GM12878 (cell line): ENCODE data around the gene SEPTIN11. TPM values are rescaled to one million over a fixed set of nuclear protein-coding genes. Genes with fewer than 3 reads are reported as not detected.

Source experiments
- ATAC-seq: fragments of 200-7000 bp; cut with Tn5 transposase; 3 replicates; pipeline ENCODE4 v1.9.1; 2020; ENCODE audit warnings: mild to moderate bottlenecking, moderate library complexity
- BruUV-seq: library from RNA; stranded (reverse); fragments of 400-500 nt; replicated peaks from 2 replicates; lab custom pipeline; 2021; lab: Mats Ljungman, UMichigan
- CTCF ChIA-PET: fragments of 300-600 bp; sonication (Branson Sonifier 250); formaldehyde crosslinking; extraction: SDS; loops from one replicate; lab custom pipeline; 2021; ENCODE audit warnings: inconsistent platforms; lab: Yijun Ruan, JAX
- POLR2A ChIA-PET: fragments of 350-600 bp; formaldehyde crosslinking; extraction: SDS; loops from one replicate; lab custom pipeline; 2021; ENCODE audit warnings: inconsistent platforms; lab: Charles Lee
- RAD21 ChIA-PET: fragments of 300-600 bp; sonication (Branson Sonifier 250); formaldehyde crosslinking; loops from one replicate; lab custom pipeline; 2023; ENCODE audit warnings: antibody characterized with exemption; ENCODE audit not compliant: unreplicated experiment; lab: Charles Lee
- SMC1A ChIA-PET: fragments of 300-600 bp; sonication (Branson Sonifier 250); formaldehyde crosslinking; loops from one replicate; lab custom pipeline; 2023; ENCODE audit not compliant: unreplicated experiment, uncharacterized antibody; lab: Charles Lee
- DNase-seq: peaks from one replicate; pipeline ENCODE4 v3.0.0-alpha.2; 2011; ENCODE audit warnings: low read depth, low spot score
- FAIRE-seq: peaks from 3 replicates; lab custom pipeline; 2011; peaks lifted over from hg19 to GRCh38; lab: Jason Lieb, UNC
- H2AFZ ChIP-seq: 2 replicates; pipeline ENCODE4 v1.6.0; 2011; ENCODE audit warnings: low read depth, low read length, control low read depth; ENCODE audit not compliant: control insufficient read depth
- H3K27ac ChIP-seq: 2 replicates; pipeline ENCODE4 v1.5.1; 2011; ENCODE audit warnings: control low read depth; ENCODE audit not compliant: control insufficient read depth, insufficient read depth
- H3K27me3 ChIP-seq, 2 experiments: replicated peaks in 1 of 2; 2 replicates each; pipeline versions ENCODE4 v1.6.0 to v1.6.1; 2011; ENCODE audit warnings: low read length in 1 of 2; ENCODE audit not compliant: control insufficient read depth in 2 of 2, insufficient read depth in 2 of 2
- H3K36me3 ChIP-seq, 2 experiments: 2 replicates each; pipeline ENCODE4 v1.5.1; 2011; ENCODE audit warnings: low read length in 1 of 2; ENCODE audit not compliant: control insufficient read depth in 2 of 2, insufficient read depth in 2 of 2
- H3K4me1 ChIP-seq: 2 replicates; pipeline ENCODE4 v1.6.1; 2011; ENCODE audit warnings: mild to moderate bottlenecking, low read length, moderate library complexity, mixed read lengths; ENCODE audit not compliant: control insufficient read depth, insufficient read depth
- H3K4me2 ChIP-seq: 2 replicates; pipeline ENCODE4 v1.6.0; 2011; ENCODE audit warnings: control low read depth; ENCODE audit not compliant: control insufficient read depth, insufficient read depth
- H3K4me3 ChIP-seq: fragments of 200-600 bp; sonication (generic); 2 replicates; pipeline ENCODE4 v1.5.1; 2016
- H3K79me2 ChIP-seq: 2 replicates; pipeline ENCODE4 v1.6.0; 2011; ENCODE audit warnings: low read length; ENCODE audit not compliant: control insufficient read depth, insufficient read depth
- H3K9ac ChIP-seq: 2 replicates; pipeline ENCODE4 v1.8.0; 2011; ENCODE audit warnings: low read length, control low read depth, mixed read lengths; ENCODE audit not compliant: control insufficient read depth, insufficient read depth
- H3K9me3 ChIP-seq: replicated peaks from 3 replicates; pipeline ENCODE4 v1.5.1; 2011; ENCODE audit warnings: mild to moderate bottlenecking, low read length; ENCODE audit not compliant: control insufficient read depth, insufficient read depth
- H4K20me1 ChIP-seq: 2 replicates; pipeline ENCODE4 v1.6.0; 2011; ENCODE audit not compliant: control insufficient read depth, insufficient read depth
- ATF3 ChIP-seq: IDR thresholded peaks from 2 replicates; pipeline ENCODE4 v1.6.1; 2011; ENCODE audit warnings: low read depth, mild to moderate bottlenecking, low read length, moderate library complexity, borderline replicate concordance; ENCODE audit errors: extremely low read depth
- BCL11A ChIP-seq: IDR thresholded peaks from 2 replicates; pipeline ENCODE4 v1.6.1; 2011; ENCODE audit warnings: low read depth, low read length
- BHLHE40 ChIP-seq, 2 experiments: fragments of 450-650 bp in 1 of 2; IDR thresholded peaks; 2 replicates each; pipeline ENCODE4 v1.6.1; 2011 to 2017; ENCODE audit warnings: low read depth in 2 of 2, borderline replicate concordance in 1 of 2, improper control_type of control experiment in 1 of 2, low read length in 1 of 2, mild to moderate bottlenecking in 1 of 2
- BMI1 ChIP-seq: fragments of 450-650 bp; IDR thresholded peaks from 2 replicates; pipeline ENCODE4 v1.6.1; 2016; ENCODE audit warnings: mild to moderate bottlenecking, moderate library complexity, borderline replicate concordance
- CREB1 ChIP-seq: IDR thresholded peaks from 2 replicates; pipeline ENCODE4 v1.6.1; 2012; ENCODE audit warnings: low read depth, mild to moderate bottlenecking, inconsistent platforms
- E2F4 ChIP-seq: IDR thresholded peaks from 2 replicates; pipeline ENCODE4 v1.6.1; 2012; ENCODE audit warnings: low read depth, low read length, improper control_type of control experiment
- E2F8 ChIP-seq: fragments of 450-650 bp; IDR thresholded peaks from 2 replicates; pipeline ENCODE4 v1.6.1; 2018; ENCODE audit warnings: mild to moderate bottlenecking, low read depth, moderate library complexity; ENCODE audit not compliant: partially characterized antibody
- HCFC1 ChIP-seq: fragments of 150-350 bp; IDR thresholded peaks from 2 replicates; pipeline ENCODE4 v1.6.1; 2014; ENCODE audit warnings: low read length
- HDGF ChIP-seq: fragments of 450-650 bp; IDR thresholded peaks from 2 replicates; pipeline ENCODE4 v1.6.1; 2016; ENCODE audit warnings: antibody characterized with exemption
- IKZF2 ChIP-seq, 2 experiments: fragments of 450-650 bp; IDR thresholded peaks; 2 replicates each; pipeline ENCODE4 v1.6.1; 2017; ENCODE audit warnings: mild to moderate bottlenecking in 2 of 2, moderate library complexity in 2 of 2
- IRF5 ChIP-seq: fragments of 450-650 bp; IDR thresholded peaks from 2 replicates; pipeline ENCODE4 v1.6.1; 2017; ENCODE audit warnings: borderline replicate concordance
- MYB ChIP-seq: fragments of 150-350 bp; IDR thresholded peaks from 2 replicates; pipeline ENCODE4 v1.6.1; 2014; ENCODE audit warnings: mild to moderate bottlenecking, low read depth, low read length, borderline replicate concordance
- NRF1 ChIP-seq: conservative IDR thresholded peaks from 2 replicates; pipeline ENCODE4 v1.6.1; 2011; ENCODE audit warnings: mild to moderate bottlenecking, low read depth, low read length, improper control_type of control experiment
- RAD21 ChIP-seq: IDR thresholded peaks from 2 replicates; pipeline ENCODE4 v1.6.1; 2011; ENCODE audit warnings: mild to moderate bottlenecking, low read depth, low read length, moderate library complexity; ENCODE audit not compliant: insufficient read depth
- RUNX3 ChIP-seq: IDR thresholded peaks from 2 replicates; pipeline ENCODE4 v1.6.1; 2012; ENCODE audit warnings: low read length, inconsistent platforms
- TAF1 ChIP-seq: IDR thresholded peaks from 2 replicates; pipeline ENCODE4 v1.6.1; 2011; ENCODE audit warnings: mild to moderate bottlenecking, low read depth, low read length, borderline replicate concordance
- YBX1 ChIP-seq: fragments of 450-650 bp; IDR thresholded peaks from 2 replicates; pipeline ENCODE4 v1.6.1; 2016; ENCODE audit warnings: antibody characterized with exemption
- ZZZ3 ChIP-seq: IDR thresholded peaks from 2 replicates; pipeline ENCODE4 v1.6.1; 2011; ENCODE audit warnings: low read depth; ENCODE audit not compliant: control insufficient read depth, insufficient read length
- WGBS: methylation state at CpG from one replicate; pipeline ENCODE4 v1.1.6; 2016; ENCODE audit warnings: low lambda C conversion rate; ENCODE audit not compliant: insufficient replicate concordance, insufficient coverage; ENCODE audit errors: missing lambda C conversion rate; 5-methylcytosine and 5-hydroxymethylcytosine counted together
- in situ Hi-C: fragments of 300-500 bp; cut with MboI; formaldehyde crosslinking; loops from 9 replicates; pipeline ENCODE4 v1.14.3; 2018; ENCODE audit warnings: mixed read lengths
- intact Hi-C: fragments of 100-400 bp; cut with micrococcal nuclease; formaldehyde crosslinking; loops from one replicate; pipeline ENCODE4 v1.14.2; 2022; ENCODE audit not compliant: unreplicated experiment
- polyA plus RNA-seq, 11 experiments: library from polyadenylated mRNA; depleted of rRNA in 4 of 11; unstranded in 6 of 11; stranded (reverse) in 5 of 11; fragments of >200 nt; fragmentation: Nextera tagmentation in 4 of 11; fragmentation: Illumina TruSeq in 1 of 11; extraction: Ambion mirVana in 4 of 11; extraction: Trizol in 1 of 11; gene quantifications; 1 replicate in 1 of 11; 2 replicates in 10 of 11; pipeline versions ENCODE4 v1.2.1 to v1.2.3, GENCODE V29; 2011 to 2016; ENCODE audit warnings: inconsistent platforms in 2 of 11, missing spikeins in 2 of 11, low read depth in 1 of 11
- total RNA-seq, 4 experiments: library from RNA; depleted of rRNA in 3 of 4; stranded (reverse); fragments of >200 nt in 3 of 4; fragmentation: Illumina TruSeq in 1 of 4; extraction: Trizol in 1 of 4; gene quantifications; 2 replicates each; pipeline versions ENCODE4 v1.2.1 to v1.2.3, GENCODE V29; 2013 to 2021

SEPTIN11 gene
- total and polyA plus RNA-seq, 10 of the 15 experiments (the other 5 are each of a cell fraction or from before 2014, with no cell fraction given), result 24.7 to 160 (median 91.3) TPM

GRCh38 chr4:76958891-76959290, 9.3 kb downstream of the SEPTIN11 start (continued):
- TF ChIP-seq E2F4 (no peak), ZZZ3 (no peak), IRF5 (no peak), NRF1 (no peak), YBX1 (no peak), HDGF (no peak), CREB1 (no peak), IKZF2 (IDR thresholded peaks at IDR 0.05) (no peak)

- H3K4me1 ChIP-seq, result no peaks in the 10 kb centered on the region
- CTCF ChIA-PET, result interaction anchor here (1.0 to 1.7 kb wide), 5 partner anchors 9 to 85 kb away, joined by 3 to 5 read pairs (median 4); no protein-coding TSS in a partner anchor
- H3K4me2 ChIP-seq, result peak overlapping the region; percentile 56; the same call in 1 of the 2 replicates
- no peaks in the 10 kb centered on the region; the same call in 1 of the 2 replicates for H4K20me1 ChIP-seq
- intact Hi-C loops (no loop called here), in situ Hi-C loops (no loop called here)
- ATAC-seq, result peak; percentile 90
- H3K9me3 ChIP-seq, result peaks cover 1% of the 10 kb centered on the region; the same call in 2 of the 3 replicates
- no peaks in the 10 kb centered on the region for H3K27me3 ChIP-seq
- FAIRE-seq, result peak; percentile 70
- RAD21 ChIA-PET, result interaction anchor here (0.8 to 2.2 kb wide), 4 partner anchors 9 to 35 kb away, joined by 5 to 12 read pairs (median 7); no protein-coding TSS in a partner anchor
- H3K79me2 ChIP-seq, result peaks cover 78% of the 10 kb centered on the region
- H3K27ac ChIP-seq, result peak overlapping the region; percentile 0; the same call in 1 of the 2 replicates
- WGBS, result 1% methylated on average over 4 of the region's 4 CpGs
- POLR2A ChIA-PET, result interaction anchor here (1.0 to 2.4 kb wide), 9 partner anchors 8 to 196 kb away, joined by 3 to 10 read pairs (median 4); partner anchors contain the start of genes CCNG2 and SEPTIN11
- no peak overlapping the region for H2AFZ ChIP-seq
- peak; percentile 56 for DNase-seq
- H3K4me3 ChIP-seq, result no peak overlapping the region
- H3K9ac ChIP-seq, result no peak overlapping the region
- BruUV-seq, result no TSS peak
- peaks cover 0 to 6% of the 10 kb centered on the region in 2 experiments; a peak in 2 of 4 replicates for H3K36me3 ChIP-seq
- SMC1A ChIA-PET, result interaction anchor here (0.7 to 3.2 kb wide), 12 partner anchors 9 to 85 kb away, joined by 3 to 20 read pairs (median 6); no protein-coding TSS in a partner anchor
- no peak for TF ChIP-seq E2F8
- peak; percentile 38; the same call in 1 of the 2 replicates for TF ChIP-seq BCL11A
- TF ChIP-seq BHLHE40 (IDR thresholded peaks at IDR 0.05; ENCODE audit: borderline replicate concordance in 1 of 2, low read depth in 2 of 2, low read length in 1 of 2), result peak; percentile 99 to 100
- TF ChIP-seq HCFC1, result no peak
- peak; percentile 81 for TF ChIP-seq BMI1
- peak; percentile 8; the same call in 1 of the 2 replicates for TF ChIP-seq RAD21
- TF ChIP-seq TAF1, result no peak
- no peak for TF ChIP-seq ATF3
- TF ChIP-seq RUNX3, result peak; percentile 78
- TF ChIP-seq MYB, result no peak
Observed at GRCh38 chr4:76960014-76960413, 10.5 kb downstream of the SEPTIN11 start.
